Stomach (tissue), 4 donors: ENCODE results near the gene MKNK2.
A peak's percentile ranks its signal among the peaks of the same experiment; 100 is the strongest.

Experiments
- POLR2AphosphoS5 ChIP-seq, 3 donors: sonication (generic); formaldehyde crosslinking; IDR thresholded peaks; one replicate each; pipeline ENCODE4 v1.6.1; 2016; ENCODE audit warnings: antibody characterized with exemption in 3 of 3
- TF ChIP-seq, protein P1 (sequence below), 7 experiments: fragments of 450-650 bp in 4 of 7; fragments of 200-600 bp in 3 of 7; sonication (generic) in 3 of 7; IDR thresholded peaks; one replicate each; pipeline ENCODE4 v1.5.1; 2016 to 2019; ENCODE audit warnings: antibody characterized with exemption in 7 of 7, control low read depth in 2 of 7, mild to moderate bottlenecking in 1 of 7

- TF ChIP-seq POLR2AphosphoS5 (IDR thresholded peaks at IDR 0.05) = peak in 1 of 3 donors; percentile 6
- TF ChIP-seq, protein P1, sequence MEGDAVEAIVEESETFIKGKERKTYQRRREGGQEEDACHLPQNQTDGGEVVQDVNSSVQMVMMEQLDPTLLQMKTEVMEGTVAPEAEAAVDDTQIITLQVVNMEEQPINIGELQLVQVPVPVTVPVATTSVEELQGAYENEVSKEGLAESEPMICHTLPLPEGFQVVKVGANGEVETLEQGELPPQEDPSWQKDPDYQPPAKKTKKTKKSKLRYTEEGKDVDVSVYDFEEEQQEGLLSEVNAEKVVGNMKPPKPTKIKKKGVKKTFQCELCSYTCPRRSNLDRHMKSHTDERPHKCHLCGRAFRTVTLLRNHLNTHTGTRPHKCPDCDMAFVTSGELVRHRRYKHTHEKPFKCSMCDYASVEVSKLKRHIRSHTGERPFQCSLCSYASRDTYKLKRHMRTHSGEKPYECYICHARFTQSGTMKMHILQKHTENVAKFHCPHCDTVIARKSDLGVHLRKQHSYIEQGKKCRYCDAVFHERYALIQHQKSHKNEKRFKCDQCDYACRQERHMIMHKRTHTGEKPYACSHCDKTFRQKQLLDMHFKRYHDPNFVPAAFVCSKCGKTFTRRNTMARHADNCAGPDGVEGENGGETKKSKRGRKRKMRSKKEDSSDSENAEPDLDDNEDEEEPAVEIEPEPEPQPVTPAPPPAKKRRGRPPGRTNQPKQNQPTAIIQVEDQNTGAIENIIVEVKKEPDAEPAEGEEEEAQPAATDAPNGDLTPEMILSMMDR (IDR thresholded peaks at IDR 0.05) = no peak
These were observed 16.1 kb downstream of the MKNK2 start for GRCh38 chr19:2034729-2035589.
